CD4-positive, CD25-positive, alpha-beta regulatory T cell (primary cell): ENCODE data around the gene EVX2. TPM values are rescaled to one million over a fixed set of nuclear protein-coding genes. Genes with fewer than 3 reads are reported as not detected.

Experiments used
- ATAC-seq, 2 donors: fragments of 150-1000 bp; cut with Tn5 transposase; one replicate each; pipeline ENCODE4 v1.10.0; 2021; ENCODE audit warnings: low read depth in 2 of 2, moderate number of reproducible peaks in 2 of 2, moderate library complexity in 1 of 2
- DNase-seq, 3 donors: peaks; one replicate each; pipeline versions ENCODE4 v3.0.0 to v3.0.0-alpha.2; 2012 to 2022; ENCODE audit warnings: mixed read lengths in 1 of 3
- H3K27ac ChIP-seq: one replicate; pipeline ENCODE4 v1.7.0; 2013; ENCODE audit warnings: mild to moderate bottlenecking, low read length; ENCODE audit not compliant: insufficient read depth, poor library complexity, severe bottlenecking
- H3K27me3 ChIP-seq: one replicate; pipeline ENCODE4 v1.7.0; 2013; ENCODE audit warnings: low read length; ENCODE audit not compliant: control insufficient read depth, insufficient read depth
- H3K36me3 ChIP-seq: one replicate; pipeline ENCODE4 v1.7.0; 2013; ENCODE audit warnings: mild to moderate bottlenecking, low read length, moderate library complexity; ENCODE audit not compliant: control insufficient read depth, insufficient read depth
- H3K4me1 ChIP-seq: 2 replicates; pipeline ENCODE4 v1.7.0; 2013; ENCODE audit warnings: mild to moderate bottlenecking, low read length; ENCODE audit not compliant: insufficient read depth, control insufficient read depth, poor library complexity, severe bottlenecking
- H3K4me3 ChIP-seq: one replicate; pipeline ENCODE4 v1.7.0; 2013; ENCODE audit warnings: low read depth, mild to moderate bottlenecking, low read length, moderate library complexity
- H3K9me3 ChIP-seq, 2 experiments: 1 replicate in 1 of 2; 2 replicates in 1 of 2; pipeline ENCODE4 v1.7.0; 2013; ENCODE audit warnings: low read length in 2 of 2, mild to moderate bottlenecking in 1 of 2, moderate library complexity in 1 of 2; ENCODE audit not compliant: control insufficient read depth in 2 of 2
- H3K27ac Mint-ChIP-seq, 3 donors: one replicate each; pipeline ENCODE4 v1.8.0; 2020 to 2022; ENCODE audit warnings: mild to moderate bottlenecking in 3 of 3, mixed read lengths in 3 of 3, moderate library complexity in 2 of 3
- H3K27me3 Mint-ChIP-seq: one replicate; pipeline ENCODE4 v1.8.0; 2022; ENCODE audit warnings: mild to moderate bottlenecking, mixed read lengths
- H3K36me3 Mint-ChIP-seq: one replicate; pipeline ENCODE4 v1.8.0; 2020; ENCODE audit warnings: mixed read lengths
- H3K4me1 Mint-ChIP-seq, 4 donors: one replicate each; pipeline ENCODE4 v1.8.0; 2020 to 2022; ENCODE audit warnings: mixed read lengths in 4 of 4, mild to moderate bottlenecking in 1 of 4
- H3K4me3 Mint-ChIP-seq, 4 donors: one replicate each; pipeline ENCODE4 v1.8.0; 2020 to 2022; ENCODE audit warnings: mild to moderate bottlenecking in 4 of 4, mixed read lengths in 4 of 4, moderate library complexity in 3 of 4
- H3K9me3 Mint-ChIP-seq, 7 donors: one replicate each; pipeline ENCODE4 v1.8.0; 2020 to 2022; ENCODE audit warnings: mixed read lengths in 7 of 7, mild to moderate bottlenecking in 3 of 7, moderate library complexity in 2 of 7
- polyA plus RNA-seq, 4 donors: library from polyadenylated mRNA; unstranded; fragments of 300-500 nt; fragmentation: Illumina TruSeq; gene quantifications; one replicate each; pipeline ENCODE4 v1.2.3, GENCODE V29; 2021
- total RNA-seq: library from RNA; stranded (reverse); gene quantifications from one replicate; pipeline ENCODE4 v1.2.3, GENCODE V29; 2022

EVX2 gene
- total and polyA plus RNA-seq, 5 donors from 2014 or later = not detected

DNA sequence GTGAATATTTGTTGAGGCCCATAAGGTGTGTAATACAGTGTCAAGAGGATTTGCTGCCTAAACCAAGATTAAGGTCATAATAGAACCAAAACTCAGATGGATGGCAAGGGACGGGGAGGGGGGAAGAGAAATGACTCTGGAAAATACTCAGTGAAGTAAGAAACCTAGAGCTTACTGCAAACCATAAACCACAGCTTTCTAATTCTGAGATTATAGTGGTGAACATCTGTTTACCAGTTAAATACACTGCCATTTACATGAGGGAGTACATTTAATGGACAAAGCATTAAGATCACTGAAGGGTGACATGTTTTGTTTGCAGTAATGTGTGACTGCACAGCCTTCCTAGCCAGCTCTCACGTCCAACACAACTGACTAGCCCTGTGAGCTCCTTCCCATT is 19.8 kb downstream of the EVX2 start:
- peaks cover 7% of the 10 kb centered on the region for H3K4me1 ChIP-seq
- H3K27ac Mint-ChIP-seq = no peak overlapping the region
- H3K27me3 Mint-ChIP-seq = peaks cover 65% of the 10 kb centered on the region
- no peak overlapping the region for H3K4me3 ChIP-seq
- no peaks in the 10 kb centered on the region for H3K36me3 ChIP-seq
- H3K4me3 Mint-ChIP-seq = no peak overlapping the region
- peaks cover 0 to 10% (median 0%) of the 10 kb centered on the region in 4 donors for H3K4me1 Mint-ChIP-seq
- no peak overlapping the region for H3K27ac ChIP-seq
- H3K9me3 ChIP-seq = no peaks in the 10 kb centered on the region
- H3K9me3 Mint-ChIP-seq = peaks cover 0 to 2% (median 0%) of the 10 kb centered on the region in 7 donors
- H3K27me3 ChIP-seq = peaks cover 48% of the 10 kb centered on the region
- no peak for ATAC-seq
- no peaks in the 10 kb centered on the region for H3K36me3 Mint-ChIP-seq
- DNase-seq = no peak

- Mint-ChIP-seq H3K4me3 (no peak overlapping the region), H3K36me3 (no peaks in the 10 kb centered on the region), H3K9me3 (peaks cover 0 to 3% (median 0%) of the 10 kb centered on the region in 7 donors), H3K4me1 (no peaks in the 10 kb centered on the region), H3K27ac (no peak overlapping the region), H3K27me3 (peaks cover 39% of the 10 kb centered on the region)
- H3K4me1 ChIP-seq = no peaks in the 10 kb centered on the region
- H3K36me3 ChIP-seq = no peaks in the 10 kb centered on the region
- no peak for DNase-seq
- H3K27me3 ChIP-seq = peaks cover 16% of the 10 kb centered on the region
- H3K9me3 ChIP-seq = no peaks in the 10 kb centered on the region
- no peak for ATAC-seq
- H3K4me3 ChIP-seq = no peak overlapping the region
- no peak overlapping the region for H3K27ac ChIP-seq
These were observed 27.4 kb downstream of the EVX2 start for GRCh38 chr2:176056406-176056805.

- Mint-ChIP-seq H3K27ac (no peak overlapping the region), H3K27me3 (peaks cover 30% of the 10 kb centered on the region), H3K4me3 (no peak overlapping the region), H3K9me3 (peaks cover 0 to 8% (median 0%) of the 10 kb centered on the region in 7 donors), H3K4me1 (no peaks in the 10 kb centered on the region), H3K36me3 (no peaks in the 10 kb centered on the region)
- no peak overlapping the region for H3K27ac ChIP-seq
- no peak overlapping the region for H3K4me3 ChIP-seq
- H3K36me3 ChIP-seq = no peaks in the 10 kb centered on the region
- no peaks in the 10 kb centered on the region for H3K4me1 ChIP-seq
- H3K9me3 ChIP-seq = no peaks in the 10 kb centered on the region
- H3K27me3 ChIP-seq = peaks cover 15% of the 10 kb centered on the region
- DNase-seq (no peak), ATAC-seq (no peak)
These were observed 44.4 kb downstream of the EVX2 start for GRCh38 chr2:176039375-176039774.

- Histone ChIP-seq H3K9me3 (no peaks in the 10 kb centered on the region), H3K27ac (no peak overlapping the region), H3K36me3 (no peaks in the 10 kb centered on the region), H3K4me3 (no peak overlapping the region), H3K4me1 (no peaks in the 10 kb centered on the region), H3K27me3 (peaks cover 17% of the 10 kb centered on the region)
- Mint-ChIP-seq H3K4me3 (no peak overlapping the region), H3K27ac (no peak overlapping the region), H3K4me1 (no peaks in the 10 kb centered on the region), H3K27me3 (peaks cover 31% of the 10 kb centered on the region), H3K9me3 (peaks cover 0 to 4% (median 0%) of the 10 kb centered on the region in 7 donors), H3K36me3 (no peaks in the 10 kb centered on the region)
- ATAC-seq = no peak
- DNase-seq = no peak
These were observed 45.1 kb downstream of the EVX2 start for GRCh38 chr2:176038694-176039093.

DNA sequence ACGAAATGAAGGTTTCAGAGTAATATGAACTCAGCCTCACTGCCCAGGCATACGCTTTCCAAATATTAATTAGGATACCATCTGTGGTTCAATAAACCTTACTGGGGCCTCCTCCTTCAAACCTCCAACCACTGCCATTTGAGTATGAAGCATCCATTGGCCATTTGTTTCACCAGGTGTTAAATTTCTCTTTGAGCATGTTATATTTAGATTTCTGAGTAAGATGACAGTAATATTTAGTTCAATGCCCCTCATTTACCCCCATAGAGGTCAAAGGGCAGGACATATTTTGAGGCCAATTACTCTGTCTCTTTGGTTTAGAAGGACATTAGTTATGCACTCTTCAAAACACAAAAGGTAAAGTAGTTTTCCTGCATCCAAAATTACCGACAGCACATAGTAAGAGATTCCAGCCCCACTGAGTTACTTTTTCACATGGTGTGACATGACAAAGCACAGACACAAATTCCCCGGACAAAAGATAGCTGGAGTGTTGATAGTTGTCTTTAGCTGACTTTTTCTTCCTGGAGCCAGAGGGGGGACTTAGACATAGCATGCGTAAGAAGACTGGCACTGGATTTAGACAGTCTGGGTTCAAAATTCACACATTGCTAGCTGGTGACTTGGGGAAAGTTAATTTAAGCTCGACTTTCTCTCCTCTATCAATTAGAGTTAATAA is 48.6 kb downstream of the EVX2 start:
- H3K27me3 Mint-ChIP-seq = peaks cover 40% of the 10 kb centered on the region
- Histone ChIP-seq H3K9me3 (no peaks in the 10 kb centered on the region), H3K27me3 (peaks cover 21% of the 10 kb centered on the region), H3K4me1 (no peaks in the 10 kb centered on the region), H3K27ac (no peak overlapping the region), H3K4me3 (no peak overlapping the region), H3K36me3 (no peaks in the 10 kb centered on the region)
- no peak overlapping the region for H3K27ac Mint-ChIP-seq
- H3K9me3 Mint-ChIP-seq = peaks cover 0 to 2% (median 0%) of the 10 kb centered on the region in 7 donors
- ATAC-seq (no peak), DNase-seq (no peak)
- H3K4me3 Mint-ChIP-seq = no peak overlapping the region
- H3K36me3 Mint-ChIP-seq = no peaks in the 10 kb centered on the region
- no peaks in the 10 kb centered on the region for H3K4me1 Mint-ChIP-seq

DNA sequence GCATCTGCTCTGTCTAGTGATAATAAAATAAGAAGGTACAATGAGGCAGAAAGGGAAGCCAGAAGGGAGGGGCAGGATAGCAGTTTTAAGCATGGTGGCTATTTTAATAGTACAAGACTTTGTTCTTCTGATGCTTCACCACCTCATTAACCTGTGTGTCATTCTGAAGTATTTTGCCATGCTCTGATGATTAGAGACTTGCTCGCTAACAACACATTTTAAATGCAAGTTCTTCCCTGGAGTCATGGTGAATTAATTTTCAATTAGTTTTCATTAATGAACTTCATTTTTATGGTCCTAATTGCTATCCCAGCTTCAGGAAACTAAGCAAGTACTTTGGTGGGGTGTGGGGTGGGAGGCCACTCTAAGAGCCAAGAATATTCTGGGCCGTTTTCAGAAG is 56.0 kb downstream of the EVX2 start:
- H3K36me3 ChIP-seq = no peaks in the 10 kb centered on the region
- Mint-ChIP-seq H3K4me1 (no peaks in the 10 kb centered on the region), H3K4me3 (no peak overlapping the region), H3K27ac (no peak overlapping the region), H3K27me3 (peaks cover 47% of the 10 kb centered on the region), H3K9me3 (peaks cover 0 to 1% (median 0%) of the 10 kb centered on the region in 7 donors), H3K36me3 (no peaks in the 10 kb centered on the region)
- H3K27ac ChIP-seq = no peak overlapping the region
- DNase-seq (no peak), ATAC-seq (no peak)
- H3K27me3 ChIP-seq = peaks cover 23% of the 10 kb centered on the region
- no peaks in the 10 kb centered on the region for H3K9me3 ChIP-seq
- H3K4me1 ChIP-seq = no peaks in the 10 kb centered on the region
- no peak overlapping the region for H3K4me3 ChIP-seq

Other genes starting within 250 kb of the EVX2 start
- gene LNPK, start 81.7 kb downstream of the EVX2 start, total RNA-seq = 32.9 TPM
- gene LNPK, start 81.7 kb downstream of the EVX2 start, polyA plus RNA-seq = 10 to 100 TPM; 13.9 to 19.9 (median 15.2) TPM
- gene HOXD13, start 8.8 kb upstream of the EVX2 start, total RNA-seq = not detected
- not detected for gene HOXD13, start 8.8 kb upstream of the EVX2 start, polyA plus RNA-seq
- gene HOXD12, start 15.8 kb upstream of the EVX2 start, total RNA-seq = not detected
- not detected for gene HOXD12, start 15.8 kb upstream of the EVX2 start, polyA plus RNA-seq
- gene HOXD11, start 23.3 kb upstream of the EVX2 start, total RNA-seq = not detected
- not detected for gene HOXD11, start 23.3 kb upstream of the EVX2 start, polyA plus RNA-seq
- not detected for gene HOXD10, start 32.8 kb upstream of the EVX2 start, total RNA-seq
- gene HOXD10, start 32.8 kb upstream of the EVX2 start, polyA plus RNA-seq = not detected
- not detected for gene HOXD9, start 38.8 kb upstream of the EVX2 start, total RNA-seq
- gene HOXD9, start 38.8 kb upstream of the EVX2 start, polyA plus RNA-seq = not detected
- not detected for gene HOXD8, start 45.7 kb upstream of the EVX2 start, total RNA-seq
- not detected for gene HOXD8, start 45.7 kb upstream of the EVX2 start, polyA plus RNA-seq
- gene HOXD4, start 67.6 kb upstream of the EVX2 start, total RNA-seq = not detected
- gene HOXD4, start 67.6 kb upstream of the EVX2 start, polyA plus RNA-seq = not detected
- not detected for gene HOXD3, start 73.3 kb upstream of the EVX2 start, total RNA-seq
- gene HOXD3, start 73.3 kb upstream of the EVX2 start, polyA plus RNA-seq = not detected
- gene HOXD1, start 104.7 kb upstream of the EVX2 start, total RNA-seq = not detected
- not detected for gene HOXD1, start 104.7 kb upstream of the EVX2 start, polyA plus RNA-seq
- gene MTX2, start 185.5 kb upstream of the EVX2 start, total RNA-seq = 7.1 TPM
- gene MTX2, start 185.5 kb upstream of the EVX2 start, polyA plus RNA-seq = 10 to 100 TPM; 19.4 to 23.2 (median 22.4) TPM